ENCODE results near the gene SELENOO.

- TF ChIP-seq CTCF (IDR thresholded peaks at IDR 0.05) (no peak), EZH2 (IDR thresholded peaks at IDR 0.05; ENCODE audit: borderline replicate concordance, insufficient read depth, low read depth, low read length, poor library complexity, severe bottlenecking) (no peak)
Measured at GRCh38 chr22:50200461-50201190, at the start of gene SELENOO.
